Lung (tissue), 12 donors: ENCODE data around the gene CPAMD8. TPM values are rescaled to one million over a fixed set of nuclear protein-coding genes. Genes with fewer than 3 reads are reported as not detected.

ENCODE experiments used
- ATAC-seq: fragments of 200-7000 bp; cut with Tn5 transposase; one replicate; pipeline ENCODE4 v1.9.1; 2020; ENCODE audit warnings: moderate number of reproducible peaks; ENCODE audit not compliant: insufficient read depth, low FRiP score
- DNase-seq, 3 donors: peaks; one replicate each; pipeline ENCODE4 v3.0.0-alpha.2; 2013 to 2017
- H3K27ac ChIP-seq, 2 donors: one replicate each; pipeline ENCODE4 v1.5.1; 2013; ENCODE audit warnings: mild to moderate bottlenecking in 2 of 2, moderate library complexity in 2 of 2, control low read depth in 1 of 2, inconsistent platforms in 1 of 2, low read depth in 1 of 2, low read length in 1 of 2
- H3K27me3 ChIP-seq, 3 donors: one replicate each; pipeline ENCODE4 v1.5.1; 2013; ENCODE audit warnings: low read length in 2 of 3; ENCODE audit not compliant: control insufficient read depth in 3 of 3, insufficient read depth in 3 of 3
- H3K36me3 ChIP-seq, 4 donors: one replicate each; pipeline ENCODE4 v1.5.1; 2013; ENCODE audit warnings: low read length in 4 of 4, mild to moderate bottlenecking in 1 of 4, moderate library complexity in 1 of 4; ENCODE audit not compliant: control insufficient read depth in 4 of 4, insufficient read depth in 4 of 4
- H3K4me1 ChIP-seq, 5 donors: one replicate each; pipeline ENCODE4 v1.5.1; 2013; ENCODE audit warnings: low read length in 5 of 5, mild to moderate bottlenecking in 2 of 5, moderate library complexity in 1 of 5; ENCODE audit not compliant: control insufficient read depth in 5 of 5, insufficient read depth in 5 of 5
- H3K4me3 ChIP-seq: one replicate; pipeline ENCODE4 v1.5.1; 2013; ENCODE audit warnings: mild to moderate bottlenecking, control low read depth, moderate library complexity
- H3K9ac ChIP-seq, 2 donors: one replicate each; pipeline ENCODE4 v1.5.1; 2013; ENCODE audit warnings: low read length in 2 of 2, control low read depth in 1 of 2; ENCODE audit not compliant: insufficient read depth in 1 of 2
- H3K9me3 ChIP-seq, 4 donors: one replicate each; pipeline ENCODE4 v1.5.1; 2013; ENCODE audit warnings: low read length in 3 of 4, mild to moderate bottlenecking in 1 of 4, moderate library complexity in 1 of 4; ENCODE audit not compliant: control insufficient read depth in 4 of 4, insufficient read depth in 3 of 4
- CTCF ChIP-seq: IDR thresholded peaks from 2 replicates; pipeline ENCODE4 v1.5.1; 2012; ENCODE audit warnings: mild to moderate bottlenecking; ENCODE audit errors: control extremely low read depth, extremely low read depth
- WGBS, 2 donors: extraction: QIAGEN DNeasy Blood & Tissue Kit; methylation state at CpG; one replicate each; pipeline ENCODE4 v1.1.7; 2013; 5-methylcytosine and 5-hydroxymethylcytosine counted together
- polyA plus RNA-seq, 2 donors: library from polyadenylated mRNA; stranded (reverse); fragments of 200-250 nt; gene quantifications; one replicate each; pipeline ENCODE4 v1.2.1, GENCODE V29; 2013
- total RNA-seq, 2 donors: library from RNA; depleted of rRNA in 1 of 2; stranded (reverse); fragments of >200 nt in 1 of 2; gene quantifications; one replicate each; pipeline ENCODE4 v1.2.1, GENCODE V29; 2014 to 2021
- donor health status: control.
- donor health status: control.
- donor health status: Bipolar disorder and iron deficiency.
- donor health status: healthy.
- donor health status: DM: yes; HTN: yes; CAD: no.

The CPAMD8 gene
- total and polyA plus RNA-seq, 4 donors, result 9.6 to 143 (median 31.4) TPM

- Histone ChIP-seq H3K4me3 (no peak overlapping the region), H3K9ac (no peak overlapping the region), H3K36me3 (peaks cover 0 to 4% (median 3%) of the 10 kb centered on the region in 4 donors), H3K27me3 (no peaks in the 10 kb centered on the region), H3K4me1 (no peaks in the 10 kb centered on the region), H3K9me3 (peaks cover 0 to 5% (median 2%) of the 10 kb centered on the region in 4 donors), H3K27ac (no peak overlapping the region)
- TF ChIP-seq CTCF, result no peak
- DNase-seq (no peak), ATAC-seq (no peak)
- WGBS, 2 donors, result 94 to 98% methylated on average over 2 of the region's 2 CpGs
These were observed 89.7 kb downstream of the CPAMD8 start for GRCh38 chr19:16936901-16937300.

- Histone ChIP-seq H3K27ac (no peak overlapping the region), H3K36me3 (peaks cover 0 to 8% (median 2%) of the 10 kb centered on the region in 4 donors), H3K4me1 (no peaks in the 10 kb centered on the region), H3K9me3 (peaks cover 4 to 5% (median 5%) of the 10 kb centered on the region in 4 donors), H3K9ac (no peak overlapping the region), H3K4me3 (no peak overlapping the region), H3K27me3 (no peaks in the 10 kb centered on the region)
- whole genome bisulfite sequencing, 2 donors, result 98 to 100% methylated on average over 1 of the region's 1 CpG
- ATAC-seq, result no peak
- no peak for TF ChIP-seq CTCF
- no peak for DNase-seq
These were observed 92.1 kb downstream of the CPAMD8 start for GRCh38 chr19:16934489-16934888.

GRCh38 chr19:16931306-16931705 lies 95.3 kb downstream of the CPAMD8 start:
- H3K36me3 ChIP-seq, result peaks cover 0 to 21% (median 6%) of the 10 kb centered on the region in 4 donors

More at GRCh38 chr19:16931306-16931705, 95.3 kb downstream of the CPAMD8 start:
- DNase-seq, result no peak
- ATAC-seq, result no peak
- Histone ChIP-seq H3K4me1 (no peaks in the 10 kb centered on the region), H3K9ac (no peak overlapping the region), H3K27ac (no peak overlapping the region), H3K9me3 (peaks cover 4 to 5% (median 5%) of the 10 kb centered on the region in 4 donors), H3K4me3 (no peak overlapping the region), H3K27me3 (no peaks in the 10 kb centered on the region)
- no peak for TF ChIP-seq CTCF
- WGBS, 2 donors, result 97 to 98% methylated on average over 4 of the region's 4 CpGs
